Body of pancreas (tissue), 4 donors: ENCODE results near the gene MT1A. TPM values are rescaled to one million over a fixed set of nuclear protein-coding genes. Genes with fewer than 3 reads are reported as not detected.

Experiments used
- ATAC-seq: fragments of 150-250 bp; one replicate; pipeline ENCODE4 v1.9.1; 2016
- DNase-seq, 4 donors: peaks; one replicate each; pipeline ENCODE4 v3.0.0-alpha.2; 2019
- H3K27ac ChIP-seq, 4 donors: fragments of 200-600 bp; sonication (generic); 1 replicate in 3 of 4; 2 replicates in 1 of 4; pipeline versions ENCODE4 v1.5.1 to v1.6.1; 2016 to 2019; ENCODE audit warnings: mild to moderate bottlenecking in 1 of 4, mixed read lengths in 1 of 4, moderate library complexity in 1 of 4
- H3K27me3 ChIP-seq, 2 donors: fragments of 200-600 bp; sonication (generic); one replicate each; pipeline ENCODE4 v1.6.0; 2016; ENCODE audit warnings: mild to moderate bottlenecking in 1 of 2
- H3K36me3 ChIP-seq, 2 donors: fragments of 200-600 bp; sonication (generic); replicated peaks in 1 of 2; 2 replicates each; pipeline ENCODE4 v1.5.1; 2016; ENCODE audit warnings: low read depth in 2 of 2; ENCODE audit not compliant: insufficient read depth in 1 of 2
- H3K4me1 ChIP-seq: fragments of 200-600 bp; sonication (generic); one replicate; pipeline ENCODE4 v1.6.0; 2016
- H3K4me3 ChIP-seq, 2 donors: fragments of 200-600 bp; sonication (generic); 1 replicate in 1 of 2; 2 replicates in 1 of 2; pipeline ENCODE4 v1.5.1; 2016 to 2019
- H3K9me3 ChIP-seq, 3 donors: fragments of 200-600 bp; sonication (generic); 1 replicate in 2 of 3; 2 replicates in 1 of 3; pipeline ENCODE4 v1.5.1; 2016
- POLR2A ChIP-seq, 3 donors: fragments of 450-650 bp; IDR thresholded peaks; one replicate each; pipeline ENCODE4 v1.6.1; 2016; ENCODE audit warnings: antibody characterized with exemption in 3 of 3, mild to moderate bottlenecking in 2 of 3
- WGBS, 2 donors: methylation state at CpG; one replicate each; pipeline ENCODE4 v1.1.5; 2017; 5-methylcytosine and 5-hydroxymethylcytosine counted together
- intact Hi-C: fragments of 100-400 bp; cut with DNase I; formaldehyde crosslinking; loops from one replicate; pipeline ENCODE4 v1.15.1; 2023
- total RNA-seq, 2 donors: library from RNA; depleted of rRNA; stranded (reverse); fragments of >200 nt; gene quantifications; one replicate each; pipeline ENCODE4 v1.1.0, GENCODE V29; 2016
- TF ChIP-seq, protein P1 (sequence below), 7 experiments: fragments of 450-650 bp in 4 of 7; fragments of 200-600 bp in 3 of 7; sonication (generic) in 3 of 7; IDR thresholded peaks; one replicate each; pipeline ENCODE4 v1.5.1; 2016 to 2019; ENCODE audit warnings: antibody characterized with exemption in 7 of 7

The MT1A gene
- total RNA-seq, 2 donors from 2014 or later, result 268 TPM; not detected in 1

DNA sequence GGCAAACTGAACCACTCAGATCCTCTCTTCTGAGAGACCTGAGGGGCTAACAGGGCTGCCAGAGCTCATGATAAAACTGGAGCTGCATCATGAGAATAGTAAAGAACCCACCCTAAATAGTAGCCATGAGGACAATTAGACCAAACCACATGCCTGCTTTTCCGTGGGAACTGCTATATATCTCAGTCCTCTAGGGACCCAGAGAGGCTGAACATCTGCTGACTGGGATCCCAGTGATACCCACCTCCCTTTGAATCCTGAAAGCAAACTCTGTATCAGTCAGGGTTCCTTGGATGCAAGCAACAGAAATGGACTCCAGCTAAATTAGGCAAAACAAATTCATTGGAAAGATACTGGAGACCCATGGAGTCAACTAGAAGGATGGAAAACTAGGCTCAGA lies 50.3 kb downstream of the MT1A start:
- H3K36me3 ChIP-seq, result no peaks in the 10 kb centered on the region
- intact Hi-C loops, result no loop called here
- H3K27me3 ChIP-seq, result no peaks in the 10 kb centered on the region
- H3K27ac ChIP-seq, result peak overlapping the region; percentile 32 to 75 (median 54)
- H3K4me1 ChIP-seq, result peaks cover 62% of the 10 kb centered on the region
- H3K9me3 ChIP-seq, result no peaks in the 10 kb centered on the region
- no peak for DNase-seq
- H3K4me3 ChIP-seq, result no peak overlapping the region
- ATAC-seq, result no peak
- TF ChIP-seq POLR2A (IDR thresholded peaks at IDR 0.05), result no peak
- TF ChIP-seq, protein P1, sequence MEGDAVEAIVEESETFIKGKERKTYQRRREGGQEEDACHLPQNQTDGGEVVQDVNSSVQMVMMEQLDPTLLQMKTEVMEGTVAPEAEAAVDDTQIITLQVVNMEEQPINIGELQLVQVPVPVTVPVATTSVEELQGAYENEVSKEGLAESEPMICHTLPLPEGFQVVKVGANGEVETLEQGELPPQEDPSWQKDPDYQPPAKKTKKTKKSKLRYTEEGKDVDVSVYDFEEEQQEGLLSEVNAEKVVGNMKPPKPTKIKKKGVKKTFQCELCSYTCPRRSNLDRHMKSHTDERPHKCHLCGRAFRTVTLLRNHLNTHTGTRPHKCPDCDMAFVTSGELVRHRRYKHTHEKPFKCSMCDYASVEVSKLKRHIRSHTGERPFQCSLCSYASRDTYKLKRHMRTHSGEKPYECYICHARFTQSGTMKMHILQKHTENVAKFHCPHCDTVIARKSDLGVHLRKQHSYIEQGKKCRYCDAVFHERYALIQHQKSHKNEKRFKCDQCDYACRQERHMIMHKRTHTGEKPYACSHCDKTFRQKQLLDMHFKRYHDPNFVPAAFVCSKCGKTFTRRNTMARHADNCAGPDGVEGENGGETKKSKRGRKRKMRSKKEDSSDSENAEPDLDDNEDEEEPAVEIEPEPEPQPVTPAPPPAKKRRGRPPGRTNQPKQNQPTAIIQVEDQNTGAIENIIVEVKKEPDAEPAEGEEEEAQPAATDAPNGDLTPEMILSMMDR (IDR thresholded peaks at IDR 0.05), result no peak
- 22 to 35% methylated on average over 1 of the region's 1 CpG for WGBS, 2 donors

DNA sequence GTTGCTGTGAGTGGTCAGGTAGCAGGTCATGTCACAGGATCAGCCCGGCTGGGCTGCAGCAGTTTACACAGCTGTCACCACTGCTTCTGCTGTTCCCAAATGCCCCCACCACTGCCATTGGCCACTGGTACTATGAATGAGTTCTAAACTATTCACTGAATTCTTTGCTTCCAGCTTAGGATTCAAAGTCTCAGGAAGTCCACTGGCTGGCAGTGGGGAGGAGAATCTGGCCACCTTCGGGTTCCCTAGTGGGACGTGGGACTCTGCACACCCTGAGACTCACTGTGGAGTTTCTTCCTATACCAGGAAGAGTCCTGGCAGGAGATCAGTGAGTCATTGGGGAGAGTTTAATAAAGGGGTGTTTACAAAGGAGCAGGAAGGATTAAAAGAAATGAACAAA lies 50.7 kb downstream of the MT1A start:
- H3K4me3 ChIP-seq, result no peak overlapping the region
- no peaks in the 10 kb centered on the region for H3K9me3 ChIP-seq
- DNase-seq (peak; percentile 56 to 85 (median 72)), ATAC-seq (peak; percentile 47)
- no peaks in the 10 kb centered on the region for H3K27me3 ChIP-seq
- intact Hi-C loops, result no loop called here
- peaks cover 58% of the 10 kb centered on the region for H3K4me1 ChIP-seq
- WGBS, 2 donors, result 22 to 43% methylated on average over 1 to 3 of the region's 3 CpGs
- TF ChIP-seq POLR2A (IDR thresholded peaks at IDR 0.05), result no peak
- TF ChIP-seq, protein P1 (IDR thresholded peaks at IDR 0.05), result no peak
- H3K27ac ChIP-seq, result peak overlapping the region; percentile 32 to 75 (median 54)
- H3K36me3 ChIP-seq, result no peaks in the 10 kb centered on the region

Other genes with a start within 250 kb of the MT1A start
- 100 to 1,000 TPM in 1 of 2 donors, 10 to 100 TPM in 1; 87.7 to 130 TPM for gene AMFR, start 213.1 kb upstream of the MT1A start, total RNA-seq
- 10 to 100 TPM in 1 of 2 donors, 1 to 10 TPM in 1; 9.2 to 24.6 TPM for gene NUDT21, start 187.3 kb upstream of the MT1A start, total RNA-seq
- gene OGFOD1, start 187.1 kb upstream of the MT1A start, total RNA-seq, result 10 to 100 TPM in 1 of 2 donors, 1 to 10 TPM in 1; 6.6 to 15.6 TPM
- gene BBS2, start 118.6 kb upstream of the MT1A start, total RNA-seq, result 10 to 100 TPM; 14.3 to 19.1 TPM
- not detected for gene MT4, start 73.6 kb upstream of the MT1A start, total RNA-seq
- not detected for gene MT3, start 49.1 kb upstream of the MT1A start, total RNA-seq
- gene MT2A, start 30.1 kb upstream of the MT1A start, total RNA-seq, result 100 to 1,000 TPM in 1 of 2 donors, 10 to 100 TPM in 1; 20.0 to 211 TPM
- 100 to 1,000 TPM in 1 of 2 donors, 10 to 100 TPM in 1; 99.9 to 679 TPM for gene MT1E, start 12.9 kb upstream of the MT1A start, total RNA-seq
- gene MT1M, start 6.0 kb upstream of the MT1A start, total RNA-seq, result 100 to 1,000 TPM in 1 of 2 donors, 1 to 10 TPM in 1; 9.6 to 112 TPM
- gene MT1B, start 13.2 kb downstream of the MT1A start, total RNA-seq, result not detected
- gene MT1F, start 19.3 kb downstream of the MT1A start, total RNA-seq, result 10 to 100 TPM; 27.5 to 92.0 TPM
- gene MT1G, start 29.4 kb downstream of the MT1A start, total RNA-seq, result 100 to 1,000 TPM in 1 of 2 donors, 10 to 100 TPM in 1; 95.2 to 413 TPM
- 1 to 10 TPM; 4.9 to 8.8 TPM for gene MT1H, start 31.1 kb downstream of the MT1A start, total RNA-seq
- gene MT1X, start 43.8 kb downstream of the MT1A start, total RNA-seq, result 1,000 to 10,000 TPM in 1 of 2 donors, 100 to 1,000 TPM in 1; 430 to 1,140 TPM
- gene NUP93, start 91.5 kb downstream of the MT1A start, total RNA-seq, result 10 to 100 TPM; 12.2 to 19.1 TPM
- gene SLC12A3, start 226.5 kb downstream of the MT1A start, total RNA-seq, result not detected